Ishikawa (cell line): Measurements from ENCODE around the gene ST3GAL6.

Experiments
- CREB1 ChIP-seq: IDR thresholded peaks from 2 replicates; pipeline ENCODE4 v1.6.1; 2012; ENCODE audit warnings: low read depth
- NFIC ChIP-seq: IDR thresholded peaks from 2 replicates; pipeline ENCODE4 v1.6.1; 2012
- TAF1 ChIP-seq: IDR thresholded peaks from 2 replicates; pipeline ENCODE4 v1.6.1; 2012; ENCODE audit warnings: low read depth, mild to moderate bottlenecking
- TEAD4 ChIP-seq: IDR thresholded peaks from 2 replicates; pipeline ENCODE4 v1.6.1; 2012
- YY1 ChIP-seq: IDR thresholded peaks from 2 replicates; pipeline ENCODE4 v1.6.1; 2012; ENCODE audit warnings: low read depth
- TF ChIP-seq, protein P1 (sequence below): IDR thresholded peaks from 2 replicates; pipeline ENCODE4 v1.6.1; 2012

DNA sequence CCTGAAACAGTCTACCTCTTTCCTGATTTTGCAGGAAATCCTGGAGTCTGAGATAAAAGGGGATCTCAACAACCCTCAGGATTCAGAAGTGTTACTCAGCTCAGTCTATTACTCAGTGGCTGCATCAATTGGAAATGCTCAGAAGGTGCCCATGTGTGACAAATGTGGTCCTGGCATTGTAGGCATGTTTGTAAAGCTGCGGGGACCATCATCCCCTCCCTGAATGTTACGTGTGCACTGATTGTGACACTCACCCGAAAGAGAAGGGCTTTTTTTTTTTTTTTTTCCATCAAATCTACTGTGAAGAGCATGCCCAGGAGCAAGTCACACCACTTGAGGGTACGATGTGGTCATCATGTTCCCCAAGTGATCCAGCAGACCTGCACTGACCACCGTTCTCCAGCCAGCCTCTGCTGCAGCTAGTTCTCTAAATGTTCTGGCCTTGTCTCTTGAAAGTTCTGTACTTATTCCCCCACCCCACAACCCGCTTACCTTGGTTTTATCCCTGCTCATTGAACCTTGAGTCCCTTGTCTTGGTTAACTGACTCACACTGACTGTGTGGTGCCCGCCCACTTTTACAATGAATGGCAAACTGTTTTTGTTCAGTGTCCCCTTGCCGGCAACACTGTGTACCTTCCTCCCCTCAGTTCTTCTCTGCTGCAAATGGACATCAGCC lies 19.8 kb downstream of the ST3GAL6 start:
- TF ChIP-seq NFIC (0 out of 2 replicates have a peak, but pooled peaks have one; percentile 44), CREB1 (no peak), TEAD4 (peak; percentile 40; the same call in 1 of the 2 replicates), TAF1 (no peak), YY1 (no peak)
- TF ChIP-seq, protein P1, sequence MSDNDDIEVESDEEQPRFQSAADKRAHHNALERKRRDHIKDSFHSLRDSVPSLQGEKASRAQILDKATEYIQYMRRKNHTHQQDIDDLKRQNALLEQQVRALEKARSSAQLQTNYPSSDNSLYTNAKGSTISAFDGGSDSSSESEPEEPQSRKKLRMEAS = no peak
